A549 (cell line): Measurements from ENCODE around the gene CAMTA1. TPM values are rescaled to one million over a fixed set of nuclear protein-coding genes. Genes with fewer than 3 reads are reported as not detected.
A peak's percentile ranks its signal among the peaks of the same experiment; 100 is the strongest.

ENCODE experiments used
- ATAC-seq, 2 experiments: fragments of 200-7000 bp in 1 of 2; fragments of >200 bp in 1 of 2; cut with Nextera tagmentation in 1 of 2; cut with Tn5 transposase in 1 of 2; 3 replicates each; pipeline versions ENCODE4 v1.8.0 to v1.9.1; 2018 to 2020; ENCODE audit warnings: mild to moderate bottlenecking in 1 of 2, moderate library complexity in 1 of 2
- CTCF ChIA-PET: fragments of 300-600 bp; sonication (Branson Sonifier 250); formaldehyde crosslinking; extraction: SDS; loops from one replicate; lab custom pipeline; 2021; ENCODE audit warnings: antibody characterized with exemption, inconsistent platforms; lab: Yijun Ruan, JAX
- POLR2A ChIA-PET: fragments of 350-600 bp; formaldehyde crosslinking; extraction: SDS; loops from one replicate; lab custom pipeline; 2021; ENCODE audit warnings: antibody characterized with exemption, inconsistent platforms; lab: Yijun Ruan, JAX
- DNase-seq, 2 experiments: peaks; one replicate each; pipeline versions ENCODE4 v3.0.0 to v3.0.0-alpha.2; 2011 to 2016; ENCODE audit warnings: low read depth in 1 of 2, low spot score in 1 of 2
- FAIRE-seq: peaks from 2 replicates; lab custom pipeline; 2011; peaks lifted over from hg19 to GRCh38; lab: Jason Lieb, UNC
- H3K27ac ChIP-seq, 2 experiments: fragments of >200 bp; sonication (Bioruptor Twin); formaldehyde crosslinking; 3 replicates each; pipeline ENCODE4 v1.5.1; 2016 to 2017
- H3K4me1 ChIP-seq: fragments of >200 bp; sonication (Bioruptor Twin); formaldehyde crosslinking; 3 replicates; pipeline ENCODE4 v1.6.1; 2016
- H3K4me2 ChIP-seq: fragments of >200 bp; sonication (Bioruptor Twin); formaldehyde crosslinking; 3 replicates; pipeline ENCODE4 v1.6.1; 2016
- H3K4me3 ChIP-seq: fragments of >200 bp; sonication (Bioruptor Twin); formaldehyde crosslinking; 3 replicates; pipeline ENCODE4 v1.5.1; 2016
- H3K9me3 ChIP-seq: fragments of >200 bp; sonication (Bioruptor Twin); formaldehyde crosslinking; 3 replicates; pipeline ENCODE4 v1.6.1; 2016
- BHLHE40 ChIP-seq: IDR thresholded peaks from 2 replicates; pipeline ENCODE4 v1.6.1; 2012; ENCODE audit warnings: low read depth, low read length, inconsistent platforms
- CBX2 ChIP-seq: fragments of 200-600 bp; sonication (generic); IDR thresholded peaks from 2 replicates; pipeline ENCODE4 v1.6.1; 2016; ENCODE audit warnings: low read depth, mild to moderate bottlenecking, borderline replicate concordance
- CHD4 ChIP-seq: fragments of 200-600 bp; sonication (generic); IDR thresholded peaks from 2 replicates; pipeline ENCODE4 v1.6.1; 2016; ENCODE audit warnings: antibody characterized with exemption, mild to moderate bottlenecking, borderline replicate concordance
- CTCF ChIP-seq: fragments of >200 bp; sonication (Bioruptor Twin); formaldehyde crosslinking; IDR thresholded peaks from 3 replicates; pipeline ENCODE4 v1.5.1; 2016
- HDAC2 ChIP-seq: fragments of 200-600 bp; sonication (generic); IDR thresholded peaks from 2 replicates; pipeline ENCODE4 v1.6.1; 2016
- HES2 ChIP-seq: fragments of >200 bp; sonication (Bioruptor Twin); formaldehyde crosslinking; IDR thresholded peaks from 2 replicates; pipeline ENCODE4 v1.6.1; 2016
- HMGXB4 ChIP-seq: fragments of 250-450 bp; sonication (Bioruptor Pico); IDR thresholded peaks from 2 replicates; pipeline ENCODE4 v1.5.0; 2021; ENCODE audit warnings: mild to moderate bottlenecking, moderate library complexity, borderline replicate concordance
- HOXA7 ChIP-seq: fragments of 250-450 bp; sonication (Bioruptor Pico); IDR thresholded peaks from 2 replicates; pipeline ENCODE4 v1.5.0; 2020; ENCODE audit warnings: mild to moderate bottlenecking, moderate library complexity
- HOXB5 ChIP-seq: fragments of 250-450 bp; sonication (Bioruptor Pico); IDR thresholded peaks from 2 replicates; pipeline ENCODE4 v1.5.0; 2020; ENCODE audit warnings: mild to moderate bottlenecking, moderate library complexity
- KDM1A ChIP-seq: fragments of 200-600 bp; sonication (generic); IDR thresholded peaks from 2 replicates; pipeline ENCODE4 v1.6.1; 2016; ENCODE audit warnings: low read depth, mild to moderate bottlenecking
- KDM5A ChIP-seq: fragments of 200-600 bp; sonication (generic); IDR thresholded peaks from 2 replicates; pipeline ENCODE4 v1.6.1; 2016; ENCODE audit warnings: antibody characterized with exemption, mild to moderate bottlenecking
- MYC ChIP-seq: IDR thresholded peaks from 2 replicates; pipeline ENCODE4 v1.6.1; 2012; ENCODE audit warnings: mild to moderate bottlenecking, inconsistent platforms, low read length, improper control_type of control experiment, borderline replicate concordance
- POLR2A ChIP-seq: IDR thresholded peaks from 2 replicates; pipeline ENCODE4 v1.6.1; 2012; ENCODE audit warnings: mild to moderate bottlenecking, low read length
- RCOR1 ChIP-seq: fragments of 150-350 bp; IDR thresholded peaks from 2 replicates; pipeline ENCODE4 v1.6.1; 2014; ENCODE audit warnings: antibody characterized with exemption, low read length, low read depth
- RFX5 ChIP-seq: fragments of 450-650 bp; IDR thresholded peaks from 2 replicates; pipeline ENCODE4 v1.7.1; 2014; ENCODE audit warnings: antibody characterized with exemption, mild to moderate bottlenecking, moderate library complexity
- SMC3 ChIP-seq: fragments of >200 bp; sonication (Bioruptor Twin); formaldehyde crosslinking; IDR thresholded peaks from 3 replicates; pipeline ENCODE4 v1.6.1; 2018; ENCODE audit warnings: inconsistent platforms
- ZC3H11A ChIP-seq: fragments of 450-650 bp; IDR thresholded peaks from 2 replicates; pipeline ENCODE4 v1.6.1; 2014; ENCODE audit warnings: antibody characterized with exemption, mild to moderate bottlenecking
- ZFP36 ChIP-seq: fragments of 450-650 bp; IDR thresholded peaks from 2 replicates; pipeline ENCODE4 v1.6.1; 2014; ENCODE audit warnings: borderline replicate concordance; ENCODE audit not compliant: partially characterized antibody
- WGBS: methylation state at CpG from one replicate; pipeline ENCODE4 v1.1.6; 2017; ENCODE audit errors: missing lambda C conversion rate; 5-methylcytosine and 5-hydroxymethylcytosine counted together
- polyA plus RNA-seq, 4 experiments: library from polyadenylated mRNA; depleted of rRNA in 3 of 4; stranded (reverse); fragments of >200 nt; fragmentation: RNase III in 1 of 4; extraction: RNeasy Plus Mini Kit Qiagen cat#74134 plus additional on column Dnase treatment in 1 of 4; gene quantifications; 2 replicates in 3 of 4; 3 replicates in 1 of 4; pipeline ENCODE4 v1.2.3, GENCODE V29; 2011 to 2017
- TF ChIP-seq, protein P1 (sequence below): IDR thresholded peaks from 2 replicates; pipeline ENCODE4 v1.6.1; 2012; ENCODE audit warnings: low read depth, borderline replicate concordance
- TF ChIP-seq, protein P2 (sequence below): fragments of 200-600 bp; sonication (generic); IDR thresholded peaks from 2 replicates; pipeline ENCODE4 v1.6.1; 2016; ENCODE audit warnings: antibody characterized with exemption, mild to moderate bottlenecking, moderate library complexity
- TF ChIP-seq, protein P3 (sequence below): fragments of 250-450 bp; sonication (Bioruptor Pico); IDR thresholded peaks from 2 replicates; pipeline ENCODE4 v1.5.0; 2020; ENCODE audit warnings: low read depth, mild to moderate bottlenecking, moderate library complexity

The CAMTA1 gene
- polyA plus RNA-seq, 2 of the 4 experiments (the other 2 are of a cell fraction) = 58.8 to 75.0 TPM

- H3K4me3 ChIP-seq = no peak overlapping the region
- H3K9me3 ChIP-seq = no peaks in the 10 kb centered on the region
- CTCF ChIA-PET = no interaction called here
- H3K4me2 ChIP-seq = no peak overlapping the region
- no peak overlapping the region for H3K27ac ChIP-seq
- DNase-seq (no peak), FAIRE-seq (no peak), ATAC-seq (0 out of 6 replicates have a peak, but pooled peaks of 1 of the 2 experiments have one; percentile 23)
- TF ChIP-seq HMGXB4 (CRISPR knock-in tag) = no peak
- no peak for TF ChIP-seq RFX5
- TF ChIP-seq BHLHE40 = no peak
- POLR2A ChIA-PET = no interaction called here
- WGBS = 79% methylated on average over 5 of the region's 5 CpGs
- no peaks in the 10 kb centered on the region for H3K4me1 ChIP-seq
These were observed 156.5 kb downstream of the CAMTA1 start for GRCh38 chr1:6941786-6942185.

DNA sequence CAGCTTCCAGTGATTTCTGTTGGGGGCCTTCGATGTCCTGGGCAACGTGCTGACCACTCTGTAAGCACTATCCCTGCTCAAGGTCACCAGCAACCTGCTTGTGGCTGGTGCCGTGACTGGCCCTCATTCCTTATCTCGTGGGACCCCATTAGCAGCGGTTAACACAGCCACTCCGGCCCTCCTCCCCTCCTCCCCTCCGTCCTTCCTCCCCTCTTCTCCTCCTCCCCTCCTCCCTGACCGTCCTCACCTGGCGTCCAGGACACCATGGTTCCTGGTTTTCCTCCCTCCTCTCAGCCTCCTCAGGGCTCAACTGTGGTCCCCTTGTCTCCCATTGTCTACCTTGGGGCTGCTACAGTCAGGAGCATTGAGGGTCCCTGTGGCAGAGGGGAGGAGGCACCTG, 157.7 kb downstream of the CAMTA1 start:
- Histone ChIP-seq H3K9me3 (no peaks in the 10 kb centered on the region), H3K27ac (no peak overlapping the region), H3K4me1 (no peaks in the 10 kb centered on the region), H3K4me2 (no peak overlapping the region), H3K4me3 (no peak overlapping the region)
- CTCF ChIA-PET = no interaction called here
- POLR2A ChIA-PET = no interaction called here
- FAIRE-seq (no peak), ATAC-seq (no peak), DNase-seq (no peak)
- TF ChIP-seq KDM5A (no peak), CBX2 (no peak), POLR2A (no peak), HOXB5 (CRISPR knock-in tag) (no peak), BHLHE40 (no peak), MYC (no peak), CHD4 (no peak), KDM1A (no peak), ZC3H11A (no peak), ZFP36 (no peak), RCOR1 (no peak), HES2 (no peak)
- TF ChIP-seq, protein P1, sequence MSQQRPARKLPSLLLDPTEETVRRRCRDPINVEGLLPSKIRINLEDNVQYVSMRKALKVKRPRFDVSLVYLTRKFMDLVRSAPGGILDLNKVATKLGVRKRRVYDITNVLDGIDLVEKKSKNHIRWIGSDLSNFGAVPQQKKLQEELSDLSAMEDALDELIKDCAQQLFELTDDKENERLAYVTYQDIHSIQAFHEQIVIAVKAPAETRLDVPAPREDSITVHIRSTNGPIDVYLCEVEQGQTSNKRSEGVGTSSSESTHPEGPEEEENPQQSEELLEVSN = no peak
- TF ChIP-seq, protein P2, sequence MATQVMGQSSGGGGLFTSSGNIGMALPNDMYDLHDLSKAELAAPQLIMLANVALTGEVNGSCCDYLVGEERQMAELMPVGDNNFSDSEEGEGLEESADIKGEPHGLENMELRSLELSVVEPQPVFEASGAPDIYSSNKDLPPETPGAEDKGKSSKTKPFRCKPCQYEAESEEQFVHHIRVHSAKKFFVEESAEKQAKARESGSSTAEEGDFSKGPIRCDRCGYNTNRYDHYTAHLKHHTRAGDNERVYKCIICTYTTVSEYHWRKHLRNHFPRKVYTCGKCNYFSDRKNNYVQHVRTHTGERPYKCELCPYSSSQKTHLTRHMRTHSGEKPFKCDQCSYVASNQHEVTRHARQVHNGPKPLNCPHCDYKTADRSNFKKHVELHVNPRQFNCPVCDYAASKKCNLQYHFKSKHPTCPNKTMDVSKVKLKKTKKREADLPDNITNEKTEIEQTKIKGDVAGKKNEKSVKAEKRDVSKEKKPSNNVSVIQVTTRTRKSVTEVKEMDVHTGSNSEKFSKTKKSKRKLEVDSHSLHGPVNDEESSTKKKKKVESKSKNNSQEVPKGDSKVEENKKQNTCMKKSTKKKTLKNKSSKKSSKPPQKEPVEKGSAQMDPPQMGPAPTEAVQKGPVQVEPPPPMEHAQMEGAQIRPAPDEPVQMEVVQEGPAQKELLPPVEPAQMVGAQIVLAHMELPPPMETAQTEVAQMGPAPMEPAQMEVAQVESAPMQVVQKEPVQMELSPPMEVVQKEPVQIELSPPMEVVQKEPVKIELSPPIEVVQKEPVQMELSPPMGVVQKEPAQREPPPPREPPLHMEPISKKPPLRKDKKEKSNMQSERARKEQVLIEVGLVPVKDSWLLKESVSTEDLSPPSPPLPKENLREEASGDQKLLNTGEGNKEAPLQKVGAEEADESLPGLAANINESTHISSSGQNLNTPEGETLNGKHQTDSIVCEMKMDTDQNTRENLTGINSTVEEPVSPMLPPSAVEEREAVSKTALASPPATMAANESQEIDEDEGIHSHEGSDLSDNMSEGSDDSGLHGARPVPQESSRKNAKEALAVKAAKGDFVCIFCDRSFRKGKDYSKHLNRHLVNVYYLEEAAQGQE = no peak
- WGBS = 67% methylated on average over 8 of the region's 9 CpGs

DNA sequence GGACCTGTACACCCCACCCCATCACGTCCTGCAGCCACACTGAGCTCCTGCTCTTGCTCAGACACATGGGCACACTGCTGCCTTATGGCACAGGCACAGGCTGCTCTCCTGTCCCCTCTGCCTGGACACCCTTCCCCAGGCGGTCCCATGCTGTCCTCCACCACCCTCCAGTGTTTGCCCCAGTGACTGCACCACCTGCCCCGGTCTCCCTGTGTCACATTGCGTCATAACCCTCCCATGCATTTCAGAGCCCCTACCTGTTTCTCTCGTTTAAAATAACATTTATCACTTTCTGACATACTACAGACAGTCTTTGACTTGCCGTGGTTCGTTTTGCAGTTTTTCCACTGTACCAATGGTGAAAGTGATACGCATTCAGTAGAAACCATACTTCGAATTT, 159.2 kb downstream of the CAMTA1 start:
- Histone ChIP-seq H3K4me3 (no peak overlapping the region), H3K4me2 (no peak overlapping the region), H3K4me1 (no peaks in the 10 kb centered on the region), H3K27ac (no peak overlapping the region), H3K9me3 (no peaks in the 10 kb centered on the region)
- TF ChIP-seq HDAC2 (no peak), SMC3 (no peak), CTCF (no peak), HOXA7 (CRISPR knock-in tag) (no peak), MYC (no peak), HMGXB4 (CRISPR knock-in tag) (no peak)
- TF ChIP-seq, protein P3, sequence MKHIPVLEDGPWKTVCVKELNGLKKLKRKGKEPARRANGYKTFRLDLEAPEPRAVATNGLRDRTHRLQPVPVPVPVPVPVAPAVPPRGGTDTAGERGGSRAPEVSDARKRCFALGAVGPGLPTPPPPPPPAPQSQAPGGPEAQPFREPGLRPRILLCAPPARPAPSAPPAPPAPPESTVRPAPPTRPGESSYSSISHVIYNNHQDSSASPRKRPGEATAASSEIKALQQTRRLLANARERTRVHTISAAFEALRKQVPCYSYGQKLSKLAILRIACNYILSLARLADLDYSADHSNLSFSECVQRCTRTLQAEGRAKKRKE (CRISPR knock-in tag) = no peak
- CTCF ChIA-PET = interaction anchor here (0.6 to 1.0 kb wide), 2 partner anchors 14 to 32 kb away, joined by 3 to 4 read pairs; no protein-coding TSS in a partner anchor
- FAIRE-seq (no peak), DNase-seq (no peak), ATAC-seq (no peak)
- POLR2A ChIA-PET = no interaction called here
- WGBS = 60% methylated on average over 9 of the region's 9 CpGs
